Ovary (tissue), 3 donors: ENCODE results near the gene BRMS1.

Experiments
- EP300 ChIP-seq: sonication (generic); formaldehyde crosslinking; IDR thresholded peaks from one replicate; pipeline ENCODE4 v1.6.1; 2017; ENCODE audit warnings: antibody characterized with exemption
- POLR2A ChIP-seq: fragments of 450-650 bp; IDR thresholded peaks from one replicate; pipeline ENCODE4 v1.6.1; 2017; ENCODE audit warnings: antibody characterized with exemption, mild to moderate bottlenecking, moderate library complexity
- TF ChIP-seq, protein P1 (sequence below), 3 donors: fragments of 450-650 bp in 2 of 3; fragments of 200-600 bp in 1 of 3; IDR thresholded peaks; one replicate each; pipeline versions ENCODE4 v1.5.1 to v1.8.0; 2016 to 2022; ENCODE audit warnings: antibody characterized with exemption in 3 of 3, mild to moderate bottlenecking in 1 of 3
- donor health status: DM: no; HTN: no; CAD: no.

DNA sequence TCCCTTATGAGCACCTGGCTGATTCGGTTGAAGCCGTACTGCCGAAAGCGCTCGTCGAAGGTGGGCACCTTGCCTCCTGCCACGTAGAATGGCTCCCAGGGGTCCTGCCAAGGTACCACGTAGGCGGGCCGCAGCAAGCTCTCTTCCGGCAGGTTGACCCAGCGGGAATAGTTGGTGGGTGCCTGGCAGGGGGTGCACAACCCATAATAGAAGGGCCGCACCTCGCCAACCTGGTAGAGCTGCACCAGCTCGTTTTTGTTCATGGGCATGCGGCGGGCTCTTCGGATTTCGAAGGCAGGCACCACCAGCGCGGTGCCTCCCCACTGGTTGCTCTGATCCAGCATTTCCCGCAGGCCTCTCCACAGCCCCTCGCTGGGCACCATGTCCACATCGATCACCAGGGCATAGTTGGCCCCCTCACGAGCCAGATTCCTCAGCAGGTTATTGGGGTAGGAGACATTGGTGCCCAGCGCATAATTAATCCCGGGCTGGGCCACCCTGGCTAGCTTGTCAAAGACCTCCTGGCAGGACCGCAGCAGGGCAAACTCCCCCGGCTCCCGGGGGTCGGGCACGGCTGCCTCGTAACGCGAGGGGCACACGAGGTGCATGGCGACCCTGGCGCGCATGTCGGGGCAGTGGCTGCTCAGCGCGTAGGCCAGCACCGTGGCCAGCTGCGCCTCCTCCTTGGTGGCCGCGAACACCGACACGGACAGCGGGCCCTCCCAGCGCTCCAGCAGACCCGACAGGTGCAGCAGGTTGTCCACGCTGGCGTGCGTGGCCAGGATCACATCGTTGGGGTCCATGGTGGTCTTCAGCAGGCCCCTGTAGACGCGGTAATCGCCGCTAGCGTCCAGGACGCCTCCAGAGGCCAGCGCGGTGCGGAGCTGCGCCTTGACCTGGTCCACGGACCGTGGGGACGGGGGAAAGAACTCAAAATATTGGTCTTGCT, 1.8 kb upstream of the BRMS1 start:
- TF ChIP-seq, protein P1, sequence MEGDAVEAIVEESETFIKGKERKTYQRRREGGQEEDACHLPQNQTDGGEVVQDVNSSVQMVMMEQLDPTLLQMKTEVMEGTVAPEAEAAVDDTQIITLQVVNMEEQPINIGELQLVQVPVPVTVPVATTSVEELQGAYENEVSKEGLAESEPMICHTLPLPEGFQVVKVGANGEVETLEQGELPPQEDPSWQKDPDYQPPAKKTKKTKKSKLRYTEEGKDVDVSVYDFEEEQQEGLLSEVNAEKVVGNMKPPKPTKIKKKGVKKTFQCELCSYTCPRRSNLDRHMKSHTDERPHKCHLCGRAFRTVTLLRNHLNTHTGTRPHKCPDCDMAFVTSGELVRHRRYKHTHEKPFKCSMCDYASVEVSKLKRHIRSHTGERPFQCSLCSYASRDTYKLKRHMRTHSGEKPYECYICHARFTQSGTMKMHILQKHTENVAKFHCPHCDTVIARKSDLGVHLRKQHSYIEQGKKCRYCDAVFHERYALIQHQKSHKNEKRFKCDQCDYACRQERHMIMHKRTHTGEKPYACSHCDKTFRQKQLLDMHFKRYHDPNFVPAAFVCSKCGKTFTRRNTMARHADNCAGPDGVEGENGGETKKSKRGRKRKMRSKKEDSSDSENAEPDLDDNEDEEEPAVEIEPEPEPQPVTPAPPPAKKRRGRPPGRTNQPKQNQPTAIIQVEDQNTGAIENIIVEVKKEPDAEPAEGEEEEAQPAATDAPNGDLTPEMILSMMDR (IDR thresholded peaks at IDR 0.05), result no peak
- TF ChIP-seq EP300 (no peak), POLR2A (no peak)
